DMS114 treated with DMSO at 0.1 percent for 48 hours (cell line): Measurements from ENCODE around the gene ITLN1.
"Not testable (repeated sequence)": the region's sequence is repeated elsewhere in the genome, so short reads cannot be mapped to it uniquely, and the experiment has no call there.

ENCODE experiments used
- DNase-seq: peaks from one replicate; lab custom pipeline; 2025; ENCODE audit not compliant: unreplicated experiment; lab: John Stamatoyannopoulos, UW

The ITLN1 gene

DNA sequence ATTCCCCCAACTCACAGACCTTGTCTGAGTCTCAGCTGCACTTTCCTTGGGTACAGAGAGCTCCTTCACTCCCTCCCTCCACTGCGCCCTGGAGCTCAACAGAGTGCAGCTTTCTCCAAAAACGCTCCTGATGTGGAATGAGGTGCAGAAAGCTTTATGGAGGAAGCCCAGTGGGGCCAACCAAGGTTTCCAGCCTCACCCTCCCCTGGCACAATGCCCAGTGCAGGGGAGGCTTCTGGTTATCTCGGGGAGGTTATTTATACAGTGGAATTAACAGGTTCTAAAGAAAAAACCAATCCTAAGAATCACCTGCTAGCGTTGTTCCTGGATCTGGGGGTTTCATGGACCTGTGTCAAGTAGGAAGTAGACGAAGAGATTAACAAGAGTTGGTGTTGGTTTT lies at the start of gene ITLN1:
TSS of gene ITLN1 (minus strand) at position 139 of the 400 bp plus-strand sequence. CDS start 303 bp downstream, outside the sequence.
- no peak for DNase-seq

DNA sequence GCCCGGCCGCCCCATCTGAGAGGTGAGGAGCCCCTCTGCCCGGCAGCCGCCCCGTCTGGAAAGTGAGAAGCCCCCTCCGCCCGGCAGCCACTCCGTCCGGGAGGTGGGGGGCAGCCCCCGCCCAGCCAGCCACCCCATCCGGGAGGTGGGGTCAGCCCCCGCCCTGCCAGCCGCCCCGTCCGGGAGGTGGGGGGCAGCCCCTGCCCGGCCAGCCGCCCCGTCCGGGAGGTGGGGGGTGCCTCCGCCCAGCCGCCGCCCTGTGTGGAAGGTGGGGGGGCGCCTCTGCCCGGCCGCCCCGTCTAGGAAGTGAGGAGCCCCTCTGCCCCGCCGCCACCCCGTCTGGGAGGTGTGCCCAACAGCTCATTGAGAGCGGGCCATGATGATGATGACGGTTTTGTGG lies 48.3 kb upstream of the ITLN1 start:
- DNase-seq, result not testable (repeated sequence)

GRCh38 chr1:160925652-160926244 lies 40.8 kb upstream of the ITLN1 start:
- DNase-seq, result peak; percentile 41

DNA sequence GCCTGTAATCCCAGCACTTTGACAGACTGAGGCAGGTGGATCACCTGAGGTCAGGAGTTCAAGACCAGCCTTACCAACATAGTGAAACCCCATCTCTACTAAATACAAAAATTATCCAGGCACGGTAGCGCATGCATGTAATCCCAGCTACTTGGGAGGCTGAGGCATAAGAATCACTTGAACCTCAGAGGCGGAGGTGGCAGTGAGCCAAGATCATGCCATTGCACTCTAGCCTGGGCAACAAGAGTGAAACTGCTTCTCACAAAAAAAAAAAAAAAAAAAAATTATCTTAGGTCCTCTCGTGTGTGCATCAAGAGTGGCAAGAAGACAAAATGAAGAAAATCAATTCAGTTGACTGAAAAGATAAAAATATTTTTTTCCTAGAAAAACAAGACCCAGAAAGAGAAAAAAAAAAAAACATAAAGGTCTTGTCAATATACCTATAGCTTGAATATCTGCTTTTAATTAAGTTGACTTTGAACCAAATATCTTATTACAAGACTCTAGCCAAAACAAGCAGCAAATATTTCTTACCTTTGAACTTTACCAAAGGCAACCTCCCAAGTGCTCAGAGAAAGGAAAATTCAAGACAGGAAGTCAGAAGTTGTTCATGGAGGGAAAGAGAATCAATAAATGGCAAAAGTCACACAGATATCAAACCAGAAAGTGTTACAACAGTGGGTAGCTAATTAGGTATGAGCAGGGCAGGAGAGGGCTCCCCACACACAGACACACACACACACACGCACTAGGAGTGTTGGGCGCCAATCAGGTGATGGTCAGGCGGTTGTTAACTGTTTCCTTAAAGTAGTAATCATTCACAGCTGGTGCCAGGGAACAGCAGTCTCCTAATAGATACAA lies 40.0 kb upstream of the ITLN1 start:
- DNase-seq, result no peak

DNA sequence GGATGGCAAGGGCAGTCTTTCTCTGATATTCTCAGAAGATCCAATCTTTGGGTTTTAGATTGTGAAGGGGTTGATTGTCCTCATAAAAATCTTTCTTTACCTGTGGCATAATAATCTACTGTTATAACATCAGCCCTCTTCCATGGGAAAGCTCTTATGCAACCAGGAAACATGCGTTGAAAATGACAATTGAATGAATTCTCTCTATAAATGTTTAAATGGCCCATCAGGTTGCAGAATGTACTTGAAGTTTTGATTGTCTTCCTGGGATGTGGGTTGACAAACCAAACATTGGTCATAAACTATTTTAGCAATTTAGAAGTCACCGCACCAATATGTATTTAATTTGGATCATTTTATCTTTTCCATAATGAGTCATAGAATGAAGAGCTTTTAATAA lies 31.7 kb upstream of the ITLN1 start:
- no peak for DNase-seq

GRCh38 chr1:160913229-160913628 lies 28.2 kb upstream of the ITLN1 start:
- DNase-seq, result not testable (repeated sequence)

- DNase-seq, result no peak
Measured at GRCh38 chr1:160911925-160912324, 26.9 kb upstream of the ITLN1 start.

- DNase-seq, result no peak
Measured at GRCh38 chr1:160911441-160911840, 26.5 kb upstream of the ITLN1 start.

GRCh38 chr1:160910170-160910750 lies 25.3 kb upstream of the ITLN1 start:
- no peak for DNase-seq

- DNase-seq, result no peak
Measured at GRCh38 chr1:160907976-160908375, 23.0 kb upstream of the ITLN1 start.

GRCh38 chr1:160905617-160905989 lies 20.6 kb upstream of the ITLN1 start:
- DNase-seq, result no peak

DNA sequence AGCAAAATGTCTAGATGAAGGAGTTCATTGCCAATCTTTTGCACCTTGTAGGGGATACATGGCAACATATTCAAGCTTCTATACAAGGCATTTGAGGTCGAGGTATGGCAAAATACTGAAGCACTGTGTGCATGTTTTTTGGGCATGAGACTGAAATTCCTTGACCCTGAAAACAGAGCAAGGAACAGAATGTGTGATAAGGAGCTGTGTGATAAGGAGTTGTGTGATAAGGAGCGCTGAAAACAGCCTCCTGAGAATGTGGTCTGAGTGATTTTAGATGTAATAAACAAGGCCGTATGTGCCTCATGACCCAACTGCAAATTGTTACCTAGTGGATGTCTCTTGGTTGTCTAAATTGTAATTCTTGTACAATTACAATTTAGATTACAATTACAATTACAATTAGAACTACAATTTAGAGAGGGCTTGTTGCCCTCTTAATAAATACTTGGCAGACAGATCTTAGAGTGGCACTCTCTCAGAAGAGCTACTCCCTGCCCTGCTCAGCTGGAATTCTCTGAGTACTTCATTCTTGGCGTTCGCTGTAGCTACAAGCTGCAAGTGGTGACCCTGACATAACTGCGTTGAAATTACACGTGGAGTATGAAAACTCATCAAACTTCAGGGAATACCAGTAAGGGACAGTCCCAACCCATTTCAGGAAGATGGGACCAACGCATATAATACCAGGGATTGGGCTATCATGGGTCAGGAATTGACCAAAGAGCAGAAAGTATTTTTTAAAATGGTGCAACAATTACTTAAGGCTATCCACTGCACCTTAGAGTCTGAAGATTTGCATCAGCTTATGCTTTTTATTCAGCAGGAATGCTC lies 20.0 kb upstream of the ITLN1 start:
- DNase-seq, result no peak

DNA sequence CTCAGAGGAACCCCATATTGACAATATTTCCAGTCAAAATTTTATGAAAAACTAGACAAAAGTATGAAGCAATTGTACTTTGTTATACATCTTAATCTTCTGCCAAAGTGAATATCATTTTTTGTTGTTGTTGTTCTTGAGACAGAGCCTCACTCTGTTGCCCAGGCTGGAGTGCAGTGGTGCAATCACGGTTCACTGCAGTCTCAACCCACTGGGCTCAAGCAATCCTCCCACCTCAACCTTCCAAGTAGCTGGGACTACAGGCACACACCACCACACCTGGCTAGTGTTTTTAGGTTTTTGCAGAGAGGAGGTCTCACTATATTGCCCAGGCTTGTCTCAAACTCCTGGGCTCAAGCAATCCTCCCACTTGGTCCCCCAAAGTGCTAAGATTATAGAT lies 17.3 kb upstream of the ITLN1 start:
- DNase-seq, result not testable (repeated sequence)

- DNase-seq, result no peak
Measured at GRCh38 chr1:160901768-160902167, 16.8 kb upstream of the ITLN1 start.

DNA sequence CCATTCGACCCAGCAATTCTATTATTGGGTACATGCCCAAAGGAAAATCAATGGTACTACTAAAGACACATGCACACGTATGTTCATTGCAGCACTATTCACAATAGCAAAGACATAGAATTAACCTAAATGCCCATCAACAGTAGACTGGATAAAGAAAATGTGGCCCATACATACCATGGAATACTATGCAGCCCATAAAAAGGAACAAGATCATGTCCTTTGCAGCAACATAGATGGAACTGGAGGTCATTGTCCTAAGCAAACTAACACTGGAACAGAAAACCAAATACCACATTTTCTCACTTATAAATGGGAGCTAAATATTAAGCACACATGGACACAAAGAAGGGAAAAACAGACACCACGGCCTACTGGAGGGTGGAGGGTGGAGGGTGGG lies 15.7 kb upstream of the ITLN1 start:
- not testable (repeated sequence) for DNase-seq

GRCh38 chr1:160894368-160895135 lies 9.6 kb upstream of the ITLN1 start:
- not testable (repeated sequence) for DNase-seq

GRCh38 chr1:160891474-160891873 lies 6.5 kb upstream of the ITLN1 start:
- no peak for DNase-seq

DNA sequence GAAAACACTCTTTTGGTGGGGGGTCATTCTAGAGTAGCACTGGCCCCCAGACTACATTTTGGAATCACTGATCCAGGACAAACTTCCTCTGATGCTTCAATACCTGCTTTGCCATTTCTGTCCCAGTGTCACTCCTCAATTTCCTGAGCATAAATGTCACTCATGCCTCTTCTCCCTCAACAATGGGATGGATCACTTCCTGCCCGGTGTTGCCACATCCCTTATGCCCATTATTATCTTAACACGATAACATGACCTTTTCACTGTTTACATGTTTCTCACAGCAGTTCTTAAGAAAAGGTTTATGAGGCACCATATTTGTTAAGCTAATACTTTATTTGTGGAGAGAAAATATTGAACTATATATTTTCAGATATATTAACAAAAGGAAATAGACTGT lies 3.9 kb upstream of the ITLN1 start:
- DNase-seq, result no peak

- DNase-seq, result no peak
Measured at GRCh38 chr1:160887071-160887470, 2.1 kb upstream of the ITLN1 start.

- no peak for DNase-seq
Measured at GRCh38 chr1:160884579-160884978, 401 bp downstream of the ITLN1 start.
